HG03066 (cell line): ENCODE data around the gene UPK1B.
"Not testable (repeated sequence)": the region's sequence is repeated elsewhere in the genome, so short reads cannot be mapped to it uniquely, and the experiment has no call there.

Experiments
- ATAC-seq: cut with Tn5 transposase; IDR thresholded peaks from one replicate; pipeline ENCODE4 v1.9.1; 2021; ENCODE audit warnings: low read depth; ENCODE audit not compliant: unreplicated experiment

Gene UPK1B

DNA sequence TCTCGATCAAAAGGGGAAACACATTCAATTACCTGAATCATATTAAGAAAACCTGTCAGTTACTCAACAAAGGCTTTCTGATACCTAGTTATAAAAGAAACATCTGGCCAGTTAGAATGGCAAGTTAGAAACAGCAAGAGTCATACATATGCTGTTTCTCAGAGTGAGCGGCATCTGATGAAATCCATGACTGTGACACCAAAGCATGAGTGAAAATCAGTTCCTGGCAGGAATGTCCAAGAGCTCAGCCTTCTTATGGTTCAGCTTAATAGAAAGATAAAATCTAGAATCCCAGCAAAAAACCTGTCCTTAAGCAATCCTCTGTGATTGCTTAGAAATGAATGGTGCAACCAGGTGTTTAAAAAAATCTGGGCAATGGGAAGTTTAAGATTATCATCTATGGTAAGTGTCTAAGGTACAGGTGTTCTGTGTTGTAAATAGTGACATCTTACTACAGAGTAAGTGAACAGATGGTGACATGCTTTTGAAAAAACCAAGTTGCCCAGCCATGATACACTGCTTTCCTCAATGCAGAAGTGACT, 48.5 kb downstream of the UPK1B start:
- ATAC-seq: no peak

DNA sequence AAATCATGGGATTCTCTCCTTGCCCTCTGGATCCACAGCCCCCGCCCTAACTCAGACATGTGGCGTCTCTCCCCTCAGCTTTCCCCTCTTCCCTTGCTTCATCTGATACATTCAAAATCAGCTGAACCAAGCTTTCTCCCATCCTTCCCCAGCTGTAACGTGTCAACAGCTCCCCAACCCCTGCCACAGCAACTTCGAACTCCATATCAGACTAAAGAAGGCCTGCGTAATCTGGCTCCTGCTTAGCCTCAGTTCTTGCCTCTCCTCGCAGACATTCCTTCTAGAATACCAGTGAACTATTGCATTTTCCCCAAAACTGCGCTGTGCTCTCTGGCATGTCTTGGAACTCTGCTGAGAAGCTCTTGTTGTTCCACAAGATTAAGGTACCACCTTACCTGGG, 49.0 kb downstream of the UPK1B start:
- ATAC-seq: no peak

GRCh38 chr3:119223511-119223910, 50.1 kb downstream of the UPK1B start:
- ATAC-seq: no peak

DNA sequence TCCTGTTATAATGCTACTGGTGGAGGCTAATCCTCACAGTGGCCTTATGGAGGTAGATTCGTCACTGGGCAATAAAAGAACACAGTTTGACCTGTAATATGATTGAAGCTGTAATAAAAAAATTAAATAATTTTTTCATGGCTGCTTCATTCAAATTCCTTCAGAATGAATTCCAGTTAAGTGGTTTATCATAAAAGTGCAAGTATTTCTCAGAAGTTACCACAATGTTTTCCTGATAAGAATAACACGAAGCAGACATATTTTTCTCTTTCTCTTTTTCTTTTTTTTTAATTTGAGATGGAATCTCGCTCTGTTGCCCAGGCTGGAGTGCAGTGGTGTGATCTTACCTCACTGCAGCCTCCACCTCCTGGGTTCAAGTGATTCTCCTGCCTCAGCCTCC, 51.7 kb downstream of the UPK1B start:
- ATAC-seq: no peak

DNA sequence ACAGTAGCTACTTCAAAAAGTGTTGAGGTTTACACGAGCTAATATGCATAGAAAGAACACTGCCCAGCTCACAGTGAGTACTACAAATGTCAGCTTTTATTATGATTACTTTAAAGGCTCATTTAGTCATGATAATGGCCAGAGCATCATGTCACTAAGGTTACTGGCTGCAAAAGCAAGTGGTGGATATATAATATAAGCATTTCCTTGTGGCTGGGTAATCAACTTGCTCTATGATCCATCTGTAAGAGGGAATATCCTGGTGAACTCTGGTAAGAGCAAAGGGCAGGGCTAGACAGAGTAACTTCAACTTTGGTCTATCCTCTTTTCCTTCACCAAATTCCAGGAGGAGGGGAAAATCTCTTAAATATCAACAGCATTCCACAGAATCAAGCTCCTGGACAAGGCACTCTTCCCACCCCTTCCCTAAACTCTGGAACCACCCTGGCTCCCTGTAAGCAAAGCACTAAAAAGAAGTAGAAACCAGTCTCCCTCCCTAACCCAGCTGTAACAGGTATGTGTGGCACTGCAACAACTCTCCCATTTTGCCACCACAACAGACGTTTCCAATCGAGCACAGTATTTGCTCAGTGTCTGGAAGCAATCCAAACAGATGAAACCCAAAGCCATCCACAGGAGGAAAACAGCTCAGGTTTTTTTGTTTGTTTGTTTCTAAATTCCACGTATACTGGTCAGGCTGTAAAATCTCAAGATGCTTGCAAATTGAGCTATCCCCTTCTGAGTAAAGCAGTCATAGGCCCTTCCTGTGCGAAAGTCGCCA, 53.9 kb downstream of the UPK1B start:
- no peak for ATAC-seq

DNA sequence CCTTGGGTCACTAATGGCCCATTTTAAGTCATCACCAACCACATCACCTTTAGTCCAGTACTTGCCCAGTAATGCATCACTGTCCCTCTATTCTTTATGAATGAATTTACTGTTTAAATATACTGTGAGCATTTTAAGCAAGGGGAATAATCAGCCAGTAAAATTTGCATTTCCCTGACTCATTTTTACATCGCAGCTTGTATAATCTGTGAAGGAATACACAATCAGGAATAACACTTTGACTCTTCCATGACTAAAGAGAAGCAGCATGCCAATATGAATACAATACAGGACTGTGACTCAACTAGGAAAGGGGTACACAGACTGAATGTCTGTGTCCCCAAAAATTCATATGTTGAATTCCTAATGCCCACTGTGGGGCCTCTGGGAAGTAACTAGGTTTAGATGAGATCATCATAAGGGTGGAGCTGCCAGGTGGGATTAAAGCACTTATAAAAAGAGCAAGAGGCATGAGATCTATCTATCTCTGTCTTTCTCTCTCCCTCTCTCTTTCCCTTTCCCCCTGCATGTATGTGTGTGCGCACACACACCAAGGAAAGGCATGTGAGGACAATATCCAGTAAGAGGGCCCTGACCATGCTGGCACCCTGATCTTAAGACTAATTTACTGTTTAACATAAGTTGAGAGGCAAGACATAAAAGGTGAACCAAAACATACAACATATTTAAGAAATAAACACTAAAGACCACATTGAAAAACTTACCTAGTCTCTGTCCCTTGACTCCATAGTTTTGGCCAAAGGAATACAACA, 55.2 kb downstream of the UPK1B start:
- no peak for ATAC-seq

GRCh38 chr3:119229190-119229589, 55.8 kb downstream of the UPK1B start:
- no peak for ATAC-seq

DNA sequence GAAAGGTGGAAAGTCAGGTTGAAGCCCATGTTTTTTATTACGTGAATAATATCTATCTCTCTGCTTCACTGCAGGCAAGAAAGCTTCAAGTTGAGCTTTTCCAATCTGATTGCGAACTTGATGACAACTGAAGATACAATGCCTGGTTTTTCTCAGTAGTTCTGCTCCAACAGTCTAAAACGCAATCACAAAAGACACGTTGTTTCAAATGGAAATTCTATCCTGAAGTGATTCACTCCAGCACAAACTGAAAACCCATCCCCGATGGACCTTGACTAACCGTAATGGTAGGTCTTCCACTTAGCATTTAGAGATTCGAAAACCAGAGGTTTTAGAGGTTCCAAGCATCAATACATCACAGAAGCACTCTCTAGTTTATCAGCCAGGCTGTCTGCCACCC, 56.7 kb downstream of the UPK1B start:
- no peak for ATAC-seq

- no peak for ATAC-seq
Measured at GRCh38 chr3:119230745-119231144, 57.3 kb downstream of the UPK1B start.

- ATAC-seq: no peak
Measured at GRCh38 chr3:119234610-119235009, 61.2 kb downstream of the UPK1B start.

GRCh38 chr3:119235151-119235550, 61.8 kb downstream of the UPK1B start:
- ATAC-seq: no peak

GRCh38 chr3:119236756-119237155, 63.4 kb downstream of the UPK1B start:
- no peak for ATAC-seq

DNA sequence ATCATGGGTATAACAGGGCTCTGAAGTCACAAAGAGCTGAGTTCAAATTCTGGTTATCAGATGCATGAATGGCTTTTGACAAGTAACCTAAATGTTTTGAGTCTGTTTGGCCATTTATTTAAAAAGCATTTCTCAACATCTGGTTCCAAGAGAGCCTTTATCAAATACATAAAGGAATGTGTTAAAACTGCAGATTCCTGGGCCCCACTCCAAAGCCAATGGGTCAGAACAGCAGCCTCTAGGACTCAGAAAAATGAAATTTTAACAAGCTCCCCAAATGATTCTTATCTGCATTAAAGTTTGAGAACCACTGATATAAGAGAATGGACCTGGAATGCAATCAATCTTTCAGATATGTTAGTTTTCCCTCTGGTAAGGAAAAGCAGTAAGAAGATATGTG, 63.9 kb downstream of the UPK1B start:
- no peak for ATAC-seq

GRCh38 chr3:119238363-119238762, 65.0 kb downstream of the UPK1B start:
- no peak for ATAC-seq

DNA sequence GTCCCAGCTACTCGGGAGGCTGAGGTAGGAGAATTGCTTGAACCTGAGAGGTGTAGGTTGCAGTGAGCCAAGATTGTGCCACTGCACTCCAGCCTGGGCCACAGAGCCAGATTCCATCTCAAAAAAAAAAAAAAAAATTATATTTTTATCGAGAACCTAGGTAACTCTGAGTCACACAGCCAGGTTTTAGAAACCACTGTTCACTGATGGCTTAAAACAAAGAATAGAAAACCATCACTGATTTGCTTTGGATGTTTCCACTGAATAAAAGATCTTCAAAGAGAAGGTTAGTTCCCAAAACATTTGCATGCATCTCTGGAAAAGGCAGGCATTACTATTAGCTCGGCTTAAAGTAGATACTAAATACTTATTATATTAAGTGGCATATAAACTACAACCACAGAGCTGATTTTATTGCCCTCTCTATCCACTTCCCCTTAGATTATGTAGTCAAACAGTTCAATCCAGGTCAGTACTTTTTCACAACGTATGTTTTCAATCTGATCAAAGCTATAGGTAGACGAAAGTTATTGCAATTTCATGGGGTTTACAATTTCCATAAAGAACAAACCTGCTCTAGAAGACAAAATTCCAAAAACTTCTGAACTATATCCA, 65.9 kb downstream of the UPK1B start:
- no peak for ATAC-seq

DNA sequence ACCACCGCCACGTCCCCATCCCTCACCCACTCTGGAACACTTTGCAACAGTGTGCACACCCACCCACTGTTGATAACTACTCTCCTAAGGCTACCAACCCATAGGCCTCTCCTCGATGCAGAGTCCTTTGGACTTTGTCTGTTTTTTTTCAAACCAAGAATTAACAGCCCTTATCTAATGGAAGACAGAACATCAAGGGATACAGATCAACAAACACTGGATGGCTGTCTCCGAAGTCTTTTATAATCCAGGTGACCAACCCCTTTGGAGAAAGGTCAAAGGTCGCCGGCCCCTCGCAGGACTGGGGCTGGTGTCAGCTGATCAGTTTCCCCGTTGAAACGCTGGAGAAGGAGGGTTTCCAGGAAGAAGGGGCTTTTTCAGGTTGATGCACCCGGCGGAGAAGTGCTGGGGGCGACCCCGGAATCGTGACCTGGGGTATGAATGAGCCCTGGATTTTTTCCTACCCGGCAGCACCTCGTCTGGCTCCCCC, 66.7 kb downstream of the UPK1B start:
- peak; percentile 8 for ATAC-seq

GRCh38 chr3:119240591-119241434, 67.4 kb downstream of the UPK1B start, which contains the start of gene B4GALT4:
Gene B4GALT4, minus strand, starts transcription at chr3:119240878. Its CDS starts 10,779 bp downstream, at chr3:119230099.
- ATAC-seq: peak; percentile 81

DNA sequence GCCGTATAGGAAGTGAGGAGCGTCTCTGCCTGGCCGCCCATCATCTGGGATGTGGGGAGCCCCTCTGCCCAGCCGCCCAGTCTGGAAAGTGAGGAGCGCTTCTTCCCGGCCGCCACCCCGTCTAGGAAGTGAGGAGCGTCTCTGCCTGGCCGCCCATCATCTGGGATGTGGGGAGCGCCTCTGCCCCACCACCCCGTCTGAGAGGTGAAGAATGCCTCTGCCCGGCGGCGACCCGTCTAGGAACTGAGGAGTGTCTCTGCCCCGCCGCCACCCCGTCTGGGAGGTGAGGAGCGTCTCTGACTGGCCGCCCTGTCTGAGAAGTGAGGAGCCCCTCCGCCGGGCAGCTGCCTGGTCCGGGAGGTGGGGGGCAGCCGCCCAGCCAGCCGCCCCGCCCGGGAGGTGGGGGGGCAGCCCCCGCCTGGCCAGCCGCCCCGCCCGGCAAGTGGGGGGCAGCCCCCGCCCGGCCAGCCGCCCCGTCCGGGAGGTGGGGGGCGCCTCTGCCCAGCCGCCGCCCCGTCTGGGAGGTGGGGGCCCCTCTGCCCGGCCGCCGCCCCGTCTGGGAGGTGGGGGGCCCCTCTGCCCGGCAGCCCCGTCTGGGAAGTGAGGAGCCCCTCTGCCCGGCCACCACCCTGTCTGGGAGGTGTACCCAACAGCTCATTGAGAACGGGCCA, 69.1 kb downstream of the UPK1B start:
- not testable (repeated sequence) for ATAC-seq

DNA sequence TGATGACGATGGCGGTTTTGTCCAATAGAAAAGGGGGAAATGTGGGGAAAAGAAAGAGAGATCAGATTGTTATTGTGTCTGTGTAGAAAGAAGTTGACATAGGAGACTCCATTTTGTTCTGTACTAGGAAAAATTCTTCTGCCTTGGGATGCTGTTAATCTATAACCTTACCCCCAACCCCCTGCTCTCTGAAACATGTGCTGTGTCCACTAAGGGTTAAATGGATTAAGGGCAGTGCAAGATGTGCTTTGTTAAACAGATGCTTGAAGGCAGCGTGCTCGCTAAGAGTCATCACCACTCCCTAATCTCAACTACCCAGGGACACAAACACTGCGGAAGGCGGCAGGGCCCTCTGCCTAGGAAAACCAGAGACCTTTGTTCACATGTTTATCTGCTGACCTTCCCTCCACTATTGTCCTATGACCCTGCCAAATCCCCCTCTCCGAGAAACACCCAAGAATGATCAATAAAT, 69.7 kb downstream of the UPK1B start:
- not testable (repeated sequence) for ATAC-seq
